ENCODE measurements around the gene SDHAF2. TPM values are rescaled to one million over a fixed set of nuclear protein-coding genes. Genes with fewer than 3 reads are reported as not detected.

The SDHAF2 gene
- total and polyA plus RNA-seq, 2 of the 4 experiments (the other 2 are of a cell fraction), result 50.4 to 91.1 TPM

- in situ Hi-C loops (cut with MboI; ENCODE audit: low sequenced_read_pairs), result no loop called here
Measured at GRCh38 chr11:61491736-61492395, 61.9 kb downstream of the SDHAF2 start.

More at GRCh38 chr11:61491736-61492395, 61.9 kb downstream of the SDHAF2 start:
- no peaks in the 10 kb centered on the region for H4K20me1 ChIP-seq (ENCODE audit: insufficient read depth, low read length)
- no peak overlapping the region for H3K18ac ChIP-seq (ENCODE audit: low read depth, low read length)
- peaks cover 25% of the 10 kb centered on the region for H3K4me1 ChIP-seq (ENCODE audit: control insufficient read depth, insufficient read depth, low read length)
- H3K9ac ChIP-seq (ENCODE audit: low read depth, low read length), result no peak overlapping the region
- no peak overlapping the region for H2BK15ac ChIP-seq (ENCODE audit: low read depth, low read length)
- ChIA-PET CTCF (interaction anchor here (0.7 to 0.9 kb wide), 2 partner anchors 25 to 1091 kb away, joined by 3 to 5 read pairs; no protein-coding TSS in a partner anchor), POLR2A (ENCODE audit: unreplicated experiment) (no interaction called here)
- no peak overlapping the region for H3K23ac ChIP-seq (ENCODE audit: low read depth, low read length)
- no peak overlapping the region for H3K4me3 ChIP-seq (ENCODE audit: insufficient read depth, low read depth, low read length)
- peak overlapping the region; percentile 37 for H2AK9ac ChIP-seq (replicated peaks; ENCODE audit: low read depth, low read length, poor library complexity)
- ATAC-seq (ENCODE audit: low read depth) (no peak), DNase-seq (no peak)
- H4K91ac ChIP-seq (ENCODE audit: insufficient read depth, low read depth, low read length), result no peak overlapping the region
- no peaks in the 10 kb centered on the region for H3K79me1 ChIP-seq (ENCODE audit: low read depth in 1 of 2, low read length in 2 of 2)
- no peak overlapping the region for H2BK5ac ChIP-seq (ENCODE audit: low read depth, low read length, poor library complexity, severe bottlenecking)
- H3K27ac ChIP-seq (ENCODE audit: insufficient read depth, low read length), result no peak overlapping the region
- no peak overlapping the region for H3K56ac ChIP-seq (ENCODE audit: extremely low read depth, insufficient read depth, low read length)
- H2BK20ac ChIP-seq (ENCODE audit: low read depth, low read length), result no peak overlapping the region
- H2BK120ac ChIP-seq (ENCODE audit: low read depth, low read length), result no peak overlapping the region
- H3K14ac ChIP-seq (replicated peaks; ENCODE audit: low read depth, low read length), result no peak overlapping the region
- no peak overlapping the region for H3K4me2 ChIP-seq (ENCODE audit: low read depth, low read length)
- dilution Hi-C loops (cut with HindIII; ENCODE audit: low sequenced_read_pairs, unreplicated experiment) (no loop called here), intact Hi-C loops (cut with micrococcal nuclease) (no loop called here)
- no peak overlapping the region for H2AK5ac ChIP-seq (ENCODE audit: low read depth, low read length)
- H3K9me1 ChIP-seq (ENCODE audit: insufficient read depth, low read length), result peaks cover 4% of the 10 kb centered on the region; the same call in 1 of the 2 replicates
- WGBS, 2 experiments (ENCODE audit: extremely low coverage in 2 of 2, insufficient read length in 1 of 2), result no CpG with 5 or more reads among the region's 12 CpGs
- H3K4ac ChIP-seq (ENCODE audit: low read depth, low read length), result no peak overlapping the region
- H3K36me3 ChIP-seq (ENCODE audit: control insufficient read depth, insufficient read depth, low read length), result no peaks in the 10 kb centered on the region
- no peak overlapping the region for H4K8ac ChIP-seq (ENCODE audit: low read depth in 2 of 2, low read length in 2 of 2)
- no TSS peak for BruUV-seq (replicated peaks)
- H3K27me3 ChIP-seq (ENCODE audit: control insufficient read depth, insufficient read depth, low read length), result peaks cover 5% of the 10 kb centered on the region; the same call in 1 of the 2 replicates
- no peak overlapping the region for H4K5ac ChIP-seq (ENCODE audit: low read depth, low read length)
- no peak for TF ChIP-seq CHD1 (IDR thresholded peaks at IDR 0.05; ENCODE audit: low read depth, low read length)
- TF ChIP-seq RFX5 (IDR thresholded peaks at IDR 0.05; ENCODE audit: low read depth, low read length), result no peak
- no peak for TF ChIP-seq FOS (IDR thresholded peaks at IDR 0.05; ENCODE audit: low read depth, low read length)
- no peak for TF ChIP-seq MXI1 (IDR thresholded peaks at IDR 0.05; ENCODE audit: borderline replicate concordance, low read depth, low read length)
- no peak for TF ChIP-seq USF2 (IDR thresholded peaks at IDR 0.05; ENCODE audit: low read depth, low read length)
- no peak for TF ChIP-seq MAFK (IDR thresholded peaks at IDR 0.05; ENCODE audit: low read depth, low read length)
- no peak for TF ChIP-seq CEBPB (IDR thresholded peaks at IDR 0.05; ENCODE audit: low read depth, low read length)
- no peak for TF ChIP-seq MAZ (IDR thresholded peaks at IDR 0.05; ENCODE audit: borderline replicate concordance, low read depth, low read length)
- TF ChIP-seq RCOR1 (IDR thresholded peaks at IDR 0.05; ENCODE audit: insufficient replicate concordance, low read length), result no peak
- TF ChIP-seq, protein P1, sequence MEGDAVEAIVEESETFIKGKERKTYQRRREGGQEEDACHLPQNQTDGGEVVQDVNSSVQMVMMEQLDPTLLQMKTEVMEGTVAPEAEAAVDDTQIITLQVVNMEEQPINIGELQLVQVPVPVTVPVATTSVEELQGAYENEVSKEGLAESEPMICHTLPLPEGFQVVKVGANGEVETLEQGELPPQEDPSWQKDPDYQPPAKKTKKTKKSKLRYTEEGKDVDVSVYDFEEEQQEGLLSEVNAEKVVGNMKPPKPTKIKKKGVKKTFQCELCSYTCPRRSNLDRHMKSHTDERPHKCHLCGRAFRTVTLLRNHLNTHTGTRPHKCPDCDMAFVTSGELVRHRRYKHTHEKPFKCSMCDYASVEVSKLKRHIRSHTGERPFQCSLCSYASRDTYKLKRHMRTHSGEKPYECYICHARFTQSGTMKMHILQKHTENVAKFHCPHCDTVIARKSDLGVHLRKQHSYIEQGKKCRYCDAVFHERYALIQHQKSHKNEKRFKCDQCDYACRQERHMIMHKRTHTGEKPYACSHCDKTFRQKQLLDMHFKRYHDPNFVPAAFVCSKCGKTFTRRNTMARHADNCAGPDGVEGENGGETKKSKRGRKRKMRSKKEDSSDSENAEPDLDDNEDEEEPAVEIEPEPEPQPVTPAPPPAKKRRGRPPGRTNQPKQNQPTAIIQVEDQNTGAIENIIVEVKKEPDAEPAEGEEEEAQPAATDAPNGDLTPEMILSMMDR (conservative IDR thresholded peaks at IDR 0.05; ENCODE audit: low read depth, low read length), result no peak
- TF ChIP-seq, protein P2, sequence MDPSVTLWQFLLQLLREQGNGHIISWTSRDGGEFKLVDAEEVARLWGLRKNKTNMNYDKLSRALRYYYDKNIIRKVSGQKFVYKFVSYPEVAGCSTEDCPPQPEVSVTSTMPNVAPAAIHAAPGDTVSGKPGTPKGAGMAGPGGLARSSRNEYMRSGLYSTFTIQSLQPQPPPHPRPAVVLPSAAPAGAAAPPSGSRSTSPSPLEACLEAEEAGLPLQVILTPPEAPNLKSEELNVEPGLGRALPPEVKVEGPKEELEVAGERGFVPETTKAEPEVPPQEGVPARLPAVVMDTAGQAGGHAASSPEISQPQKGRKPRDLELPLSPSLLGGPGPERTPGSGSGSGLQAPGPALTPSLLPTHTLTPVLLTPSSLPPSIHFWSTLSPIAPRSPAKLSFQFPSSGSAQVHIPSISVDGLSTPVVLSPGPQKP (IDR thresholded peaks at IDR 0.05; ENCODE audit: borderline replicate concordance, low read depth, low read length), result no peak
- H3K9me3 ChIP-seq (ENCODE audit: control insufficient read depth, insufficient read depth, low read length), result no peaks in the 10 kb centered on the region
- H2AFZ ChIP-seq (replicated peaks; ENCODE audit: low read length, poor library complexity), result no peak overlapping the region
